Astrocyte of the spinal cord (primary cell): ENCODE measurements around the gene ZBTB42.

ENCODE experiments used
- DNase-seq: peaks from one replicate; pipeline ENCODE4 v3.0.0; 2011; ENCODE audit warnings: low read depth, low spot score
- H3K4me3 ChIP-seq: 2 replicates; pipeline ENCODE4 v1.5.1; 2011; ENCODE audit warnings: low read depth, mild to moderate bottlenecking, low read length, moderate library complexity
- CTCF ChIP-seq: IDR thresholded peaks from 2 replicates; pipeline ENCODE4 v1.5.1; 2012; ENCODE audit warnings: low read depth, mild to moderate bottlenecking, low read length, inconsistent platforms
- in situ Hi-C: cut with HindIII; loops from 2 replicates; pipeline ENCODE4 v1.10.0; 2017; ENCODE audit warnings: low sequenced_read_pairs

The ZBTB42 gene

GRCh38 chr14:104758981-104759969, 41.6 kb upstream of the ZBTB42 start:
- no peak for DNase-seq
- no peak overlapping the region for H3K4me3 ChIP-seq
- in situ Hi-C loops = no loop called here
- TF ChIP-seq CTCF = no peak

GRCh38 chr14:104765517-104765916, 35.4 kb upstream of the ZBTB42 start:
- in situ Hi-C loops = no loop called here
- TF ChIP-seq CTCF = no peak
- H3K4me3 ChIP-seq = no peak overlapping the region
- DNase-seq = no peak

GRCh38 chr14:104766256-104766862, 34.5 kb upstream of the ZBTB42 start:
- TF ChIP-seq CTCF = no peak
- no peak for DNase-seq
- no peak overlapping the region for H3K4me3 ChIP-seq
- in situ Hi-C loops = no loop called here

GRCh38 chr14:104766863-104767633, 33.9 kb upstream of the ZBTB42 start:
- H3K4me3 ChIP-seq = no peak overlapping the region
- DNase-seq = no peak
- in situ Hi-C loops = no loop called here
- TF ChIP-seq CTCF = no peak

- in situ Hi-C loops = no loop called here
- no peak overlapping the region for H3K4me3 ChIP-seq
- DNase-seq = no peak
- no peak for TF ChIP-seq CTCF
These were observed 33.3 kb upstream of the ZBTB42 start for GRCh38 chr14:104767634-104767918.

- peak; percentile 89 for TF ChIP-seq CTCF
- in situ Hi-C loops = no loop called here
- DNase-seq = peak; percentile 73
These were observed 32.2 kb upstream of the ZBTB42 start for GRCh38 chr14:104768437-104769323.

More at GRCh38 chr14:104768437-104769323, 32.2 kb upstream of the ZBTB42 start:
- no peak overlapping the region for H3K4me3 ChIP-seq
